Immature natural killer cell (primary cell): Measurements from ENCODE around the gene CROCC. TPM values are rescaled to one million over a fixed set of nuclear protein-coding genes. Genes with fewer than 3 reads are reported as not detected.
"Not testable (repeated sequence)": the region's sequence is repeated elsewhere in the genome, so short reads cannot be mapped to it uniquely, and the experiment has no call there.

ENCODE experiments used
- DNase-seq, 3 donors: peaks; one replicate each; pipeline ENCODE4 v3.0.0; 2022; ENCODE audit warnings: mixed read lengths in 1 of 3
- H3K27ac Mint-ChIP-seq, 6 donors: one replicate each; pipeline ENCODE4 v1.8.0; 2020; ENCODE audit warnings: mixed read lengths in 6 of 6, mild to moderate bottlenecking in 5 of 6, inconsistent platforms in 4 of 6, moderate library complexity in 3 of 6
- H3K27me3 Mint-ChIP-seq, 3 donors: one replicate each; pipeline ENCODE4 v1.8.0; 2020 to 2021; ENCODE audit warnings: low read depth in 3 of 3, mild to moderate bottlenecking in 3 of 3, mixed read lengths in 3 of 3, moderate library complexity in 3 of 3, inconsistent platforms in 1 of 3
- H3K36me3 Mint-ChIP-seq, 3 donors: one replicate each; pipeline ENCODE4 v1.8.0; 2020; ENCODE audit warnings: mixed read lengths in 3 of 3, inconsistent platforms in 2 of 3, mild to moderate bottlenecking in 2 of 3
- H3K4me1 Mint-ChIP-seq, 2 donors: one replicate each; pipeline ENCODE4 v1.8.0; 2020; ENCODE audit warnings: inconsistent platforms in 2 of 2, mild to moderate bottlenecking in 2 of 2, mixed read lengths in 2 of 2, moderate library complexity in 1 of 2
- H3K4me3 Mint-ChIP-seq, 5 donors: one replicate each; pipeline ENCODE4 v1.8.0; 2020; ENCODE audit warnings: mild to moderate bottlenecking in 5 of 5, mixed read lengths in 5 of 5, inconsistent platforms in 3 of 5, moderate library complexity in 3 of 5
- H3K9me3 Mint-ChIP-seq, 6 donors: one replicate each; pipeline ENCODE4 v1.8.0; 2020; ENCODE audit warnings: mild to moderate bottlenecking in 6 of 6, mixed read lengths in 6 of 6, inconsistent platforms in 4 of 6, moderate library complexity in 3 of 6
- polyA plus RNA-seq, 3 donors: library from polyadenylated mRNA; unstranded; fragments of 300-500 nt; fragmentation: Illumina TruSeq; gene quantifications; one replicate each; pipeline ENCODE4 v1.2.3, GENCODE V29; 2021

Gene CROCC
- polyA plus RNA-seq = 1 to 10 TPM in 2 of 3 donors, under 1 TPM in 1; 0.35 to 6.5 (median 5.4) TPM

GRCh38 chr1:16921391-16922185 is at the start of gene CROCC:
Gene CROCC (plus strand): TSS chr1:16921931. CDS start chr1:16922019, 88 bp downstream.
- Mint-ChIP-seq H3K4me3 (peak within 1 kb of the TSS; percentile 66 to 80 (median 70)), H3K27ac (peak within 1 kb of the TSS in 3 of 6 donors; percentile 39 to 71 (median 64)), H3K9me3 (no peaks in the 10 kb centered on the region), H3K36me3 (no peaks in the 10 kb centered on the region), H3K4me1 (peaks cover 21 to 22% of the 10 kb centered on the region in 2 donors), H3K27me3 (peaks cover 0 to 3% (median 2%) of the 10 kb centered on the region in 3 donors)
- DNase-seq = peak; percentile 24 to 29 (median 24)

- H3K27ac Mint-ChIP-seq = peak overlapping the region in 1 of 6 donors; percentile 14
- H3K27me3 Mint-ChIP-seq = peaks cover 6 to 25% (median 6%) of the 10 kb centered on the region in 3 donors
- H3K9me3 Mint-ChIP-seq, H3K36me3 Mint-ChIP-seq: not testable (repeated sequence)
- H3K4me3 Mint-ChIP-seq = peak overlapping the region; percentile 61 to 88 (median 76)
- peak in 2 of 3 donors; percentile 7 to 19 for DNase-seq
- H3K4me1 Mint-ChIP-seq = peaks cover 9 to 12% of the 10 kb centered on the region in 2 donors
These were observed 49.3 kb upstream of the CROCC start for GRCh38 chr1:16872152-16873075.

- H3K27ac Mint-ChIP-seq, H3K36me3 Mint-ChIP-seq, H3K9me3 Mint-ChIP-seq: not testable (repeated sequence)
- peak; percentile 37 to 57 (median 42) for DNase-seq
- Mint-ChIP-seq H3K27me3 (peaks cover 6 to 25% (median 6%) of the 10 kb centered on the region in 3 donors), H3K4me3 (peak overlapping the region; percentile 61 to 93 (median 78)), H3K4me1 (peaks cover 9 to 12% of the 10 kb centered on the region in 2 donors)
These were observed 48.5 kb upstream of the CROCC start for GRCh38 chr1:16873076-16873879.

- Mint-ChIP-seq H3K4me3 (peak overlapping the region in 1 of 5 donors; percentile 44), H3K4me1 (peaks cover 9 to 12% of the 10 kb centered on the region in 2 donors), H3K27me3 (peaks cover 6 to 34% (median 8%) of the 10 kb centered on the region in 3 donors)
- H3K36me3 Mint-ChIP-seq, H3K9me3 Mint-ChIP-seq, H3K27ac Mint-ChIP-seq, DNase-seq: not testable (repeated sequence)
These were observed 46.6 kb upstream of the CROCC start for GRCh38 chr1:16874968-16875765.

GRCh38 chr1:16881742-16882141 is 40.0 kb upstream of the CROCC start:
- not testable (repeated sequence) for H3K4me3 Mint-ChIP-seq, DNase-seq, H3K9me3 Mint-ChIP-seq, H3K36me3 Mint-ChIP-seq, H3K27ac Mint-ChIP-seq, H3K4me1 Mint-ChIP-seq
- peaks cover 2 to 22% (median 12%) of the 10 kb centered on the region in 3 donors for H3K27me3 Mint-ChIP-seq

GRCh38 chr1:16882986-16883385 is 38.7 kb upstream of the CROCC start:
- Mint-ChIP-seq H3K36me3 (no peaks in the 10 kb centered on the region), H3K27ac (no peak overlapping the region), H3K4me1 (peaks cover 0 to 3% of the 10 kb centered on the region in 2 donors), H3K9me3 (no peaks in the 10 kb centered on the region), H3K27me3 (peaks cover 2 to 16% (median 12%) of the 10 kb centered on the region in 3 donors), H3K4me3 (no peak overlapping the region)
- DNase-seq = no peak

GRCh38 chr1:16884487-16884886 is 37.2 kb upstream of the CROCC start:
- peaks cover 12 to 18% of the 10 kb centered on the region in 2 donors for H3K4me1 Mint-ChIP-seq
- DNase-seq, H3K27ac Mint-ChIP-seq, H3K9me3 Mint-ChIP-seq, H3K4me3 Mint-ChIP-seq, H3K36me3 Mint-ChIP-seq: not testable (repeated sequence)
- H3K27me3 Mint-ChIP-seq = peaks cover 3 to 15% (median 11%) of the 10 kb centered on the region in 3 donors

- no peak for DNase-seq
- H3K4me1 Mint-ChIP-seq = peaks cover 21 to 29% of the 10 kb centered on the region in 2 donors
- no peaks in the 10 kb centered on the region for H3K36me3 Mint-ChIP-seq
- no peak overlapping the region for H3K4me3 Mint-ChIP-seq
- H3K27me3 Mint-ChIP-seq = peaks cover 5 to 16% (median 6%) of the 10 kb centered on the region in 3 donors
- H3K9me3 Mint-ChIP-seq = no peaks in the 10 kb centered on the region
- no peak overlapping the region for H3K27ac Mint-ChIP-seq
These were observed 34.7 kb upstream of the CROCC start for GRCh38 chr1:16886860-16887605.

GRCh38 chr1:16888860-16889816 is 32.6 kb upstream of the CROCC start:
- Mint-ChIP-seq H3K27me3 (peaks cover 1 to 14% (median 4%) of the 10 kb centered on the region in 3 donors), H3K9me3 (no peaks in the 10 kb centered on the region)

GRCh38 chr1:16890539-16891021 is 31.2 kb upstream of the CROCC start:
- H3K36me3 Mint-ChIP-seq, H3K9me3 Mint-ChIP-seq, DNase-seq: not testable (repeated sequence)
- peaks cover 35 to 40% of the 10 kb centered on the region in 2 donors for H3K4me1 Mint-ChIP-seq
- peak overlapping the region; percentile 89 to 97 (median 95) for H3K4me3 Mint-ChIP-seq
- peaks cover 2 to 16% (median 4%) of the 10 kb centered on the region in 3 donors for H3K27me3 Mint-ChIP-seq
- peak overlapping the region in 2 of 6 donors; percentile 60 to 93 for H3K27ac Mint-ChIP-seq

More at GRCh38 chr1:16888860-16889816, 32.6 kb upstream of the CROCC start:
- peaks cover 21 to 29% of the 10 kb centered on the region in 2 donors for H3K4me1 Mint-ChIP-seq
- peak overlapping the region; percentile 83 to 95 (median 93) for H3K27ac Mint-ChIP-seq
- H3K4me3 Mint-ChIP-seq = peak overlapping the region; percentile 89 to 97 (median 95)
- no peaks in the 10 kb centered on the region for H3K36me3 Mint-ChIP-seq
- peak; percentile 49 to 59 (median 53) for DNase-seq

GRCh38 chr1:16891057-16891456 is 30.7 kb upstream of the CROCC start:
- H3K4me1 Mint-ChIP-seq = peaks cover 37 to 43% of the 10 kb centered on the region in 2 donors
- H3K27me3 Mint-ChIP-seq = peaks cover 7 to 21% (median 8%) of the 10 kb centered on the region in 3 donors
- H3K36me3 Mint-ChIP-seq, DNase-seq, H3K27ac Mint-ChIP-seq, H3K9me3 Mint-ChIP-seq: not testable (repeated sequence)
- H3K4me3 Mint-ChIP-seq = peak overlapping the region in 2 of 5 donors; percentile 36 to 51
